HG03025 (cell line): Measurements from ENCODE around the gene KCTD20.

Experiments used
- ATAC-seq: cut with Tn5 transposase; IDR thresholded peaks from one replicate; pipeline ENCODE4 v1.9.1; 2021; ENCODE audit warnings: mild to moderate bottlenecking, moderate library complexity; ENCODE audit not compliant: unreplicated experiment, low FRiP score

Gene KCTD20

DNA sequence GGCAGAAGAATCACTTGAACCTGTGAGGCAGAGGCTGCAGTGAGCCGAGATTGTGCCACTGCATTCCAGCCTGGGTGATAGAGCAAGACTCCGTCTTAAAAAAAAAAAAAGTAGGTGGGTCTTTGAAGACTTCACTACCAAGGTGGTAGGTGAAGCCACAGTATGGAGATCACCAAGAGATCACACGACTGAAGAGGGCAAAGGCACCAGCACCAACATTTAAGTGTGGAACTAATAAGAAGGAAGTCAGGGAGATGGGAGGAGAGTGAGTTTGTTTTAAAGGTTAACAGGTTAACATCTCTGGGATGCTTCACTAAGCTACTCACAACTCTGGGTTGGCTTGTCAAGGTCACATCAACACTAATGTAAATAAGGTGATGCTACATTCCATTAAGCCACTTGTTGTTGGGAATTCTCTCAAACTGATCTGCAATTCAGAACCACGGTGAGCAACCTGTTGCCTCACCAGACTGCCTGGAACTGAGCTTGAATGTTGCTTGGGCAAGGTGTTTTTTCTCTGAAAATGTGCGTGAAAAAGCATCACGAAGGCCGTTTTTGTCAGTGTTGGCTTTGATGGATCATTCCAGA is 48.7 kb downstream of the KCTD20 start:
- ATAC-seq, result no peak

DNA sequence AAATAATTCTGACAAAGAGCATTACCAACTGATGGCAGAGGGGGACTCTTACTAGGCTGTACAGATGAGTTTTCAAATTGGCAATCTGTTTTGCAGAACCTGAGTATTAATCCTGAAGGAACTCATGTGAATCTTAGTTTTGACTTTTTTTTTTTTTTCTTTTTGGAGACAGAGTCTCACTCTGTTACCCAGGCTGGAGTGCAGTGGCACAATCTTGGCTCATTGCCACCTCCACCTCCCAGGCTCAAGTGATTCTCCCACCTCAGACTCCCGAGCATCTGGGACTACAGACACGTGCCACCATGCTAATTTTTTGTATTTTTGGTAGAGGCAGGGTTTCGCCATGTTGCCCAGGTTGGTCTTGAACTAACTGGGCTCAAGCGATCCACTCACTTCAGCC is 49.3 kb downstream of the KCTD20 start:
- no peak for ATAC-seq

DNA sequence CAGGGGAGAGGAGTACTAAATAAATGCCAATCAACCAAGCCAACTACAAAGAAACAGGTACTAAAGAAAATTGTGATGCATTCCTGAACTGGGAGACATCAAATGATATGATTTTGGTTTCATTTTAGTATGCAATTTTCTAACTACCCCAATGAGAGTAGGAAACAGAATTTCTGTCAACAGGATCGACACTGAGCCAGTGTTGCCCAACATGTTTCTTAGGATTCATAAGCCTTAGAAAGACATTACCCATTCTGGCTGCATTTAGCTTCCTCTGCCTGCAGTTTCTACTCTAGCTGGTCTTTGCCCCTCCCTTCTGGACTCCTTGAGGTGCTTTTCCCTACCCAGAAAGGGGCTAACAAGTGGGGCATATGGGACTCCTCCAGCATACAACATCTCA is 49.8 kb downstream of the KCTD20 start:
- no peak for ATAC-seq

DNA sequence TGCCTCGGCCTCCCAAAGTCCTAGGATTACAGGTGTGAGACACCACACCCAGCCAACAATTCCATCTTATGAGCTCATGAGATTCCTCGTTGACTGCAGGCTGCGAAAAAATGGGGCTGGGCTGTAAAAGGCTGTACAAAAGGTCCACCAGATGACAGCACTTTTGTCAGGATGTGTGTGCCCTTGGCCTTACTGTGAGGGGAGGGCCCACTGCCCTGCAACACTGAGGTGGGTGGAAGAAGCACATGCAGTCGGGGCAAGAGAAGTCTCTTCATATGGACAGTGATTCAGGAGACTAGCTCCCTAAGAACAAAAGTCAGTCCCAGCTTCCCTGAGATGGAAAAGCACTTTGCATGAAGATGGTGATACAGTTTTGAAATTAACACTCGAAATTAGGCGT is 50.5 kb downstream of the KCTD20 start:
- ATAC-seq, result no peak

DNA sequence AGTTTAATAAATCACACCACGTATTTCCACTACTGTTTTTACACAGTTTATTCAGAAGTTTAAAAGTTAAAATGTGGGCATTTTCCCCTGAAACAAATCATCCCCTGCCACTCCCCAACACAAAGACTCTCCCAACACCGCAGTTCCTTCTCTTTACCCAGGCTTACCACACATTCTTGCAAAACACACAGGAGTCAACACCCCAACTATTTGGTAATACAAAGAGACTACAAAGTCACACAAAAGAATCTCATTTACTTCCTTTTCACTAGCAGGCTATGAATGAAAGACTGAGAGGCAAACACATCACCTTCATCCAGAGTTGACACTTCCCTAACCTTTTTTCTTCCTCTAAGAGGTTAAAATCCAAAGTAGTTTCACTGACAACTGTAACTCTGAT is 51.1 kb downstream of the KCTD20 start:
- ATAC-seq, result no peak

DNA sequence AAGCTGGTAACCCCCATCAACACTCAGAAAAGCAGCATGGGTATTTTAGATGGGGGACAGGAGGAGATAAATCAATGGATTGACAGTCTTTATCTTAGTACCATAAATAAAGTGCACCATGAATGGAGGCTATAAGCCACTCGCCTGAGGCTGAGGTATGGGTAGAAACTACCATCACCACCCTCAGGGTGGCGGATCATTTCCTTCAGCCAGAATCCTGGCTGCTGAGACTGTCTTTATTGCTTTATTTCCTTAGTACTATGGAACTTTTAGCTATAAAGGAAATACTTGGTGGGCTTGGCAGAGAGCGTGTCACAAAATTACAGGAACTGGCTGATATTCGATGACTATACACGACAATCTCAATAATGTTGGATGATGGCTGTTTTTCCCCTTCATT is 52.3 kb downstream of the KCTD20 start:
- no peak for ATAC-seq

DNA sequence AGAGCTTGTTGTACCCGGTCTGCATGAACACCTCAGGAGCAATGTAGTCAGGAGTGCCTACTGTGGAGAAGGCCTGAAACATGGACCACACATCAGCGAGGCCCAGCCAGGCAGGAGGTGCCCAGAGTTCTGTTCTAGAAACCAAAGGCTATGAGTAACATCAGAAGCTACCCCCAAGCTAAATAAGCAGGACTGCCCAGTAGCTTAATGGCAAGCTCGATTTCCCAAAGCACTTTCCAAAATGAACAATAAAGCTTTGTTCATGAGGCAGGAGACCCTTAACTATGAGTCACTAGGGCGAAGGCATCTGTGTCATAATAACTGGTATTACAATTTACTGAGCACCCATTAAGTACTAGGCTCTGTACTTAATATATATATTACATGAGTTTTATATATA is 57.1 kb downstream of the KCTD20 start:
- no peak for ATAC-seq

DNA sequence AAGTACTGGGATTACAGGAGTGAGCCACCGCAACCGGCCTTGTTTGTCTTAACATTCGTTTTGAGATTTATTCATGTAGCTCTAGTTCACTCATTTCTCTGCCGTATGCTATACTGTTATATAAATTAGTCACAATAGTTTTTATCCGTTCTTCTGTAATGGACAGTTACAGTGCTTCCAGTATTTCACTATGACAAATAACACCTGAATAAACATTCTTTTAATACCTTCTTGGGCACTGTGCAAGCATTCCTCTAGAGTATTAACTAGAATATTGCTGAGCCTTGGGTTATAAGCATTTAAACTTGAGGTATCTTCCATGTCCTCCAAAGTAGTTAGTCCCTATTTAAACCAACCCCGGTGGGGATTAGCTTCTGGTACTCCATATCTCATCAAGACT is 58.9 kb downstream of the KCTD20 start:
- ATAC-seq, result no peak

DNA sequence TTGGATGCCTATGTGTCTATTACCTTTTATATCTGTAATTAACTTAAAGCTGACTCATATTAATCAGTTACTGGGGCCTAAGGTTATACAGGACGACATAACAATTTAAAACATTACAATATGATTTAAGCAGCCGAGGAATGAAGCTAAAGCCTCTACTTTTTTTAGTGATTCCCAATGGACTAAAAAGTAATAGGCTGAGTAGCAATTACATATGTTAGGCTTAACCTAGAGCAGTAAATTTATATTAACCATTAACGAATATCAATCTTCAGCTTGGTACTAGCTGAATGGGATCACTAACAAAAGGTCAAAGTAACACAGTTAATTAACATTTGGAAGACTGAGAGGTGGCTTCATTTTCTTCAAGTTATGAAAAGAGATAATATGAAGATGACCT is 61.4 kb downstream of the KCTD20 start:
- no peak for ATAC-seq

DNA sequence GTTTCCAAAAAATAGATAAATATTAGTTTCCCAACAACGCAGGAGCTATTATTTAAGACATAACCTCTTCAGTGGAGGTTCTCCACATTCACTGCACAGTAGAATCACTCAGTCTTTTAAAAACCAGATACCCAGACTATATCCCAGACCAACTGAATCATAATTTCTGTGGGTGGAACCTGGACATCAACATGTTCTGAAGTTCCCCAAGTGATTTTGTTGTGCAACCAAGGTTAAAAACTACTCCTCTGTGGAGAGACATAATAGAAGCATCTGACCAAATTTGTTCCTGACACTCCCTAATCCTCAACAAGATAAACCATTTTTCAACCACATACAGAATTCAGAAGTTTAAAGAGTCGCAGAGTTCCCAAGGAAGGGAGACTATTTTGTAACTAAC is 62.2 kb downstream of the KCTD20 start:
- no peak for ATAC-seq

DNA sequence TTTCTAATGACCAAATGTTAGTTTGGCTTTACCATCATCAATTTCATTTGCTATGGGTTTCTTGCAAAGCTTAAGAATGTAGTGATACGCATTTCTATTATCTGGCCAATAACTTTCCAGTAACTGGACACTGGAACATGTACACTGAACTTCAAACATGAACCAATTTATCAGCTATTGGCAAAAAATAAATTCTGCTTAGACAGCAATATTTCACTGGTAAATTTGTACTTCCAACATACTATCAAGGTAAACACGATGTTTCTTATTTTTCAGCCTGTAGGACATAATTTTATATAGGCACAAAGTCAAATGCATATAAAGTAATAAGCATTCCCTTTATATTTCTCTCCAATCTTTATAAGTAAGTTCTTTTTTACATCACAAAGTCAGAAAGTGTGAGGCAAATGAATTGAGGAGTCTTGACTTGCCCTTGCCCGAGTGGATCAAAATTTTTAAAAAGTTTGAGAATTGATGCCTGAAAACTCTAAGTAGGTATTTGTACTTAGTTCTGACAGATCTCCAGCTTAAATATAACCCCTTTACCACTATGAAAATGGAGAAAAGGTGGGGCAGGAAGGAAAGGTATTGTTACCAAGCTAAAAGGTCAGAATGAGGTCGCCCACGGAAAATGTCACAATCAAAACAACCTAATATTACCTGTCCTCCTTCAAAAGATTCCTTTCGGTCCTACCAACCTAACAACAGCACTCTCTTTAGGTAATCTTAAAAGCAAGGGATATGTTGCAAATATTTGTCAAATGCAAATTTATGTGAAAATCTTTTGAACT is 63.1 kb downstream of the KCTD20 start:
- ATAC-seq, result no peak

DNA sequence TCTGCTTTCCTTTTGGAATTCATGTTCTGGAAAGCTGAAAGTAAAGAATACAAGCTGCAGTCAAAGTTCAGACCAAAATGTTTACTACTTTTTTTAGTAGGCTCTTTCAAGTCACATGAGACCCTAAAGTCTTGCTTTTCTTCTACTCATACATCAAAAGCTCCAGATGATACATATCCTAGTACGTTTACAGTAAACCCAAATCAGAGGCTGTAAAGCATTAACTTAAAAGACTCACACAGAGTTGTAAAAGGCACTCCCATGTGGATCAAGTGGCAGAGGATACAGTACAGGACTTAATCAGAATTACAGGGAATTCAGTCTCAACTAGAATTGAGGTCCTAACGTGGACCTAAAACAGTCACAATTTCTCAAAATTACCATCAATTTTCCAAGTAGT is 63.8 kb downstream of the KCTD20 start:
- ATAC-seq, result no peak

DNA sequence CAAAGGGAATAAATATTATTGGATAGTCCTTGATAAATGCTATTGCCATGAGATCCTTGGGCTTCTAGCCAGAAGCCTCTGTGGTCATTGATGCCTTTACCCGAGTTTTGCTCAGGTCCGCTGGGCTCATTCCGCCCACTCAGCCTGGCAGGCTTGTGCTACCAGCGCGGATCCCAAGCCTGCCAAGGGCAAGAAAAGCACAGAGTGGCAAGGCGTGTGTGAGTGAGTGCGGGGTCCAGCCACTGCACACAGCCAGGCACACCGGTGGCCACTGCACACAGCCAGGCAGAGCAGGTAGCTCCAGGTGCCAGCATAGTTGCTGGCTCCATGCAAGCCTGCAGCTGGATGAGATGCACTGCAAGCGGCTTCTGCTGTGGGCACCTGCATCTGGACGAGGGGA is 65.7 kb downstream of the KCTD20 start:
- no peak for ATAC-seq

DNA sequence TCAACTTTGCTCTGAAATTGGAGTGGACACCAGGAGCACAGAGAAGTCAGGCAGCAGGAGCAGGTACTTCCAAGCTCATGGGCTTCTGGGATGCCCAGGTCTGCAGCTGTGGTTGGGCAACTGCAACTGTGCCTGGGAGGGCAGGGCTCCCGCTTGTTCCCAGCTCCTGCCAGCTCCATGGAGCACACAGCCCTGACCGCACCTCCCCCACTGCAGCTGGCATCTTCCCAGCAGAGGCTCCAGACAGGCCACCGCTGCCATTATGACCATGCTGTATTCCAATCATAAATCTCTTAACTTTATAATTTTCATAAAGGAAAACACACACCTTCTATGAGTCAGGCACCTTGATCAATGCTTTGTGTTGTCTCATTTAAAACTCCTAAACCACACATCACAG is 67.6 kb downstream of the KCTD20 start:
- no peak for ATAC-seq

DNA sequence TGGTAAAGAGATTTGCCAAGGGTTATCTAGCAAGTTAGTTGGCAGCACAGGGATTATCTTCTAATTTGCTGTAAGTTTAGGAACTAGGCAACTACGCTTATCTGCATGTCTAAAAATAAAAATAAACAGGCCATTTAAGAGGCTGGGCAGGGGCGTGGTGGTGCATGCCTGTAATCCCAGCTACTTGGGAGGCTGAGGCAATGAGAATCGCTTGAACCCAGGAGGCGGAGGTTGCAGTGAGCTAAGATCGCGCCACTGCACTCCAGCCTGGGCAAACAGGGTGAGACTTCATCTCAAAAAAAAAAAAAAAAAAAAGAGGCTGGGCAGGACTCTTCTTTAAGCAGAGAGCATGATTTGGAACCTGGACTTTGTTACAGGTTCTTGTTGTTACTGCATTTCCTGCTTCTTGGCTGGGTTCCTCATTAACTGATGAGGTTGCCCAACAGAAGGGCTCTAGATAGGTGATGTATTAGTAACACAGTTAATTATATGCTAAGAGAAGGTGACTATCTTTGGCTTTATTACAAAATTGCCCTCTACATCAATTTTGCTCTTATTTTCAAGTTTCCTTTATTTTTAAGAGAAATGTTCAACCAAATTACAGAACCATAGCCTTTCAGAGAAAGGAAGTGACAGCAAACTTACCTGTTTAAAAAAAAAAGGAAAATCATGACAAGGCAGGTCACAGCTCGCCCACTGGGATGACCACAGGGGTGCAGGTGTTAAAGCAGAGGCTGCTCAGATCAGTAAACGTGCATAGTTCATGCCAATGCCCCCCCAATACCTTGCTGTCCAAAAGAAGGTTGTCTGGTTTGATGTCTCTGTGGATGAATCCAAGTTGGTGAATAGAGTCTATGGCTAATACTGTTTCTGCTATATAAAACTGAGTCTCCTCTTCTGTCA is 72.0 kb downstream of the KCTD20 start:
- ATAC-seq, result no peak

DNA sequence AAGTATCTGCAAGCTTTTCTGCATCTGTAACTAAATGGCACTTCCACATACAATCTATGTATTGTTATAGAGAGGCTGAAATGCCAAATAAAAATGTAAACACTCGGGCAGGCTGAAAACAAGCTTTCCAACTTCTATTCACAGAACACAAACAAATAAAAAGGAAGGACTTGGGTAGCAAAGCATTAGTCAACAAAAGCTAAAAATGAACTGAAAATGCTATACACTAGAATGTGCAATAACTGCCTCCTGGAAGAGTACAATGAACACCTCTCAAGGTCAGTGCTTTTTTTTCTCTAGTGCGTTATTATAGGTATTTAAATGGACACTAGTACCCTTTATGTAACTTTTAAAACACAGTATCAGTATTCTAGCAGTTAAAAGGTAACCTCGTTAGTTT is 73.0 kb downstream of the KCTD20 start:
- ATAC-seq, result no peak

DNA sequence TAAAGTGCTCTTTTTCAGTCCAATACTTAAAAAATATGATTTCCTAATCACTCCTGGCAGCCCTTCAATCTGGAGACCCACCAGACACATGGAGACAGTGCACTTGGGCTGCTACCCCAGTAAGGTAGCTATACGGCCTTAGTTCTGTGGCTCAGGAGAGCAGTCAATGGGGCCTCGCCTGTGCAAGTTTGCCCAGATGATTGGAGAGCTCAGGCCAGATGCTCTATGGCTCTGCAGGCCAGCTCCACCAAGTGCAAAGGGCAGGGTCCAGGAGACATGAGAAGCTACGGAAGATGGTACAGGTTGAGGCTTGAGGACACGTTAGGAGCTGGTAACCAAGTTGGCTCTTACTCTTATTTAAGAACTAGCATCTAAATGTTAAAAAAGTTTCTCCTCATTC is 73.8 kb downstream of the KCTD20 start:
- no peak for ATAC-seq

DNA sequence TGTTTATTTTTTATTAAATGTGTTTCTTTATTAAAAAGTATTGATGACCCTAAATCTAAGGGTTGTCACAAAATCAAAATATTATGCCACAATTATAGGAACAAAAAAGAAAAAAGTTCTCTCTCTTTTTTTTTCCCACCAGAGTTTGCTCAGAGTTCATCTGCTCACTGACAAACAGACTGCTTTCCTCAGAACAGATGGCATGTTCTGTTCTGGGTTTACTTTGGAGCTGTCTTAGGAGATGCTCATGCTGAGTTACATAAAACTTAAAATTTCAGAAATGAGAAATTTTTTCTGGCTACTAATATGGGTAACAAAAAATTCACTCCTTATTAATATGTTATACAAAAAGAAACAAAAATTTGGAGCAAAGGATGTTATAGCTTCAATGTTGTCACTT is 74.2 kb downstream of the KCTD20 start:
- ATAC-seq, result no peak

DNA sequence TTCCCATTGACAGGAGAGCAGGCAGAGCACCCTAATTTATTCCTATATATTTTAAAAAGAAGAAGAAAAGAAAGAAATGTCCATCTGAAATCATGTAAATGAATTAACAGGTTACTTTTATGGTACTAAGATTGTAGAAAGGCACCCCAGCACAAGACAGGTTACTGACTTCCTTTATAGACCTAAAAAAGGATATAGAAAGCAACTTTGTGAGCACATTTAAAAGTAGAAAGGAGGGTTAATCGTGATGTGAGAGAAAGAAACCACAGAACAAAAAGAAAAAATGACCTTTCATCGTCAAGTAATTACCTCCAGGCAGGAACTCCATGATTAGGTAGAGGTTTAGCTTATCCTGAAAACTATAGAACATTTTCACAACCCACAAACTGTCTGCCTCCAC is 74.6 kb downstream of the KCTD20 start:
- no peak for ATAC-seq

DNA sequence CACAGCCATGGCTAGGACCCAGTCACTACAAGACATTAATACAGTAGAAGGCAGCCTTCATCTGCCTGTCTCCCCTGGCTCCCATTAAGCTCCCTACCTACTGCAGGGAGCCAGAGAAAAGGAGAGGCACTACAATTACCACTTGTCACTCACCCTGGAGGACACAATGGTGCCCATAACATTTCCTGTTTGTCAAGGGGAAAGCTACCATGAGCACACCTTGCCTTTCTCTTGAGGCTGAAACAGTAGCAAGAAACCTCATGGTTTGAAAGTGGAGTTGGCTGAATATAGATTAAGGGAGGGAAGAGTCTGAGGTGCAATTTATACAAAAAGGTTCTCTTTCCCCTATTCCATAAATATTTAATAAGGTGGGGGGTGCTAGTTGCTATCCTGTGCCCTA is 76.6 kb downstream of the KCTD20 start:
- ATAC-seq, result no peak

DNA sequence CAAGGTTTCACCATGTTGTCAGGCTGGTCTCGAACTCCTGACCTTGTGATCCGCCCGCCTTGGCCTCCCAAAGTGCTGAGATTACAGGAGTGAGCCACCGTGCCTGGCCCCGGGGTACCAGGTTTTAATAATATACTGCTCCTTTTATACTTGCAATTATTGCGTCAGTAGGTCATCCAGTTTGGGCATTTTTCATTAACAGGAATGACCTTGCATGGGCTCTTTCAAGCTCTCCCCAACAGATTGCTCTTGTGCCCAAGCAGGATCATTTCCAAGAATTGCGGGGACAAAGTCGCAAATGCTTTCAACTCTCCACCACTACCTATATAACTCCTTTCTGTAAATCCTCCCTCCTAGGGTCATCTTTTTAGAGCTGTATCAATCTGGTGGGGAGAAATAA is 80.7 kb downstream of the KCTD20 start:
- ATAC-seq, result no peak
